Osteoblast (primary cell): ENCODE results near the gene CDKAL1. TPM values are rescaled to one million over a fixed set of nuclear protein-coding genes. Genes with fewer than 3 reads are reported as not detected.
A peak's percentile ranks its signal among the peaks of the same experiment; 100 is the strongest.

Experiments
- DNase-seq: peaks from one replicate; pipeline ENCODE4 v3.0.0; 2011; ENCODE audit warnings: low spot score, mixed read lengths; ENCODE audit not compliant: insufficient read length; ENCODE audit errors: missing footprints
- H2AFZ ChIP-seq: 2 replicates; pipeline ENCODE4 v1.6.0; 2011; ENCODE audit warnings: mild to moderate bottlenecking, low read length
- H3K27ac ChIP-seq: 2 replicates; pipeline ENCODE4 v1.5.1; 2011; ENCODE audit warnings: mild to moderate bottlenecking, low read depth, low read length, moderate library complexity
- H3K27me3 ChIP-seq: 2 replicates; pipeline ENCODE4 v1.6.0; 2012; ENCODE audit warnings: mild to moderate bottlenecking, control low read depth, inconsistent platforms, low read length, moderate library complexity; ENCODE audit not compliant: insufficient read depth
- H3K36me3 ChIP-seq: 2 replicates; pipeline ENCODE4 v1.5.1; 2011; ENCODE audit warnings: mild to moderate bottlenecking, low read length, control low read depth, moderate library complexity; ENCODE audit not compliant: insufficient read depth
- H3K4me1 ChIP-seq: 2 replicates; pipeline ENCODE4 v1.5.1; 2011; ENCODE audit warnings: mild to moderate bottlenecking, low read length, control low read depth, moderate library complexity; ENCODE audit not compliant: insufficient read depth
- H3K4me2 ChIP-seq: 2 replicates; pipeline ENCODE4 v1.6.0; 2011; ENCODE audit warnings: mild to moderate bottlenecking, low read length; ENCODE audit not compliant: insufficient read depth
- H3K4me3 ChIP-seq: fragments of 200-600 bp; sonication (generic); 3 replicates; pipeline ENCODE4 v1.5.1; 2012; ENCODE audit warnings: mild to moderate bottlenecking, low read length, inconsistent platforms; ENCODE audit not compliant: insufficient read depth
- H3K79me2 ChIP-seq: 2 replicates; pipeline ENCODE4 v1.6.0; 2012; ENCODE audit warnings: mild to moderate bottlenecking, low read length, control low read depth, inconsistent platforms; ENCODE audit not compliant: insufficient read depth
- H3K9me3 ChIP-seq: 2 replicates; pipeline ENCODE4 v1.5.1; 2011; ENCODE audit warnings: low read depth, low read length, control low read depth
- H4K20me1 ChIP-seq: 2 replicates; pipeline ENCODE4 v1.6.0; 2012; ENCODE audit warnings: mild to moderate bottlenecking, low read length, control low read depth; ENCODE audit not compliant: insufficient read depth
- CTCF ChIP-seq: IDR thresholded peaks from 2 replicates; pipeline ENCODE4 v1.5.1; 2011; ENCODE audit warnings: mild to moderate bottlenecking, low read depth, low read length, moderate library complexity; ENCODE audit errors: extremely low read depth
- total RNA-seq: library from RNA; depleted of rRNA; stranded (reverse); fragments of >200 nt; gene quantifications from 2 replicates; pipeline ENCODE4 v1.2.3, GENCODE V29; 2012

CDKAL1 gene
- total RNA-seq, 1 donor = 18.5 TPM

GRCh38 chr6:20757761-20758160 lies 223.5 kb downstream of the CDKAL1 start:
- peak; percentile 87 for DNase-seq
- peak overlapping the region; percentile 40 for H3K27ac ChIP-seq
- H3K4me1 ChIP-seq = peaks cover 21% of the 10 kb centered on the region
- TF ChIP-seq CTCF = no peak
- H3K79me2 ChIP-seq = no peaks in the 10 kb centered on the region
- H3K27me3 ChIP-seq = no peaks in the 10 kb centered on the region
- H3K36me3 ChIP-seq = no peaks in the 10 kb centered on the region
- H2AFZ ChIP-seq = no peak overlapping the region
- H3K4me3 ChIP-seq = no peak overlapping the region
- H3K9me3 ChIP-seq = no peaks in the 10 kb centered on the region
- peak overlapping the region; percentile 41 for H3K4me2 ChIP-seq
- no peaks in the 10 kb centered on the region for H4K20me1 ChIP-seq

GRCh38 chr6:20763296-20763695 lies 229.0 kb downstream of the CDKAL1 start:
- H2AFZ ChIP-seq = no peak overlapping the region
- no peak overlapping the region for H3K27ac ChIP-seq
- no peaks in the 10 kb centered on the region for H4K20me1 ChIP-seq
- H3K36me3 ChIP-seq = no peaks in the 10 kb centered on the region
- no peaks in the 10 kb centered on the region for H3K79me2 ChIP-seq
- H3K9me3 ChIP-seq = no peaks in the 10 kb centered on the region
- no peak for DNase-seq
- H3K4me3 ChIP-seq = no peak overlapping the region
- no peaks in the 10 kb centered on the region for H3K4me1 ChIP-seq
- H3K4me2 ChIP-seq = no peak overlapping the region
- no peaks in the 10 kb centered on the region for H3K27me3 ChIP-seq
- TF ChIP-seq CTCF = no peak

GRCh38 chr6:20769631-20770030 lies 235.4 kb downstream of the CDKAL1 start:
- H3K4me3 ChIP-seq = no peak overlapping the region
- H3K4me2 ChIP-seq = no peak overlapping the region
- no peaks in the 10 kb centered on the region for H3K4me1 ChIP-seq
- no peaks in the 10 kb centered on the region for H3K36me3 ChIP-seq
- peak; percentile 39 for DNase-seq
- H3K79me2 ChIP-seq = no peaks in the 10 kb centered on the region
- H2AFZ ChIP-seq = no peak overlapping the region
- TF ChIP-seq CTCF = no peak
- H3K9me3 ChIP-seq = no peaks in the 10 kb centered on the region
- H4K20me1 ChIP-seq = no peaks in the 10 kb centered on the region
- H3K27ac ChIP-seq = no peak overlapping the region
- no peaks in the 10 kb centered on the region for H3K27me3 ChIP-seq

- Histone ChIP-seq H3K4me1 (no peaks in the 10 kb centered on the region), H3K36me3 (no peaks in the 10 kb centered on the region), H3K9me3 (no peaks in the 10 kb centered on the region), H3K27ac (no peak overlapping the region), H3K79me2 (no peaks in the 10 kb centered on the region), H3K4me2 (no peak overlapping the region), H3K27me3 (no peaks in the 10 kb centered on the region), H3K4me3 (no peak overlapping the region), H2AFZ (no peak overlapping the region), H4K20me1 (no peaks in the 10 kb centered on the region)
- DNase-seq = peak; percentile 53
- no peak for TF ChIP-seq CTCF
Observed at GRCh38 chr6:20770773-20771172, 236.5 kb downstream of the CDKAL1 start.
